ENCODE measurements around the gene SH3BGR.

DNA sequence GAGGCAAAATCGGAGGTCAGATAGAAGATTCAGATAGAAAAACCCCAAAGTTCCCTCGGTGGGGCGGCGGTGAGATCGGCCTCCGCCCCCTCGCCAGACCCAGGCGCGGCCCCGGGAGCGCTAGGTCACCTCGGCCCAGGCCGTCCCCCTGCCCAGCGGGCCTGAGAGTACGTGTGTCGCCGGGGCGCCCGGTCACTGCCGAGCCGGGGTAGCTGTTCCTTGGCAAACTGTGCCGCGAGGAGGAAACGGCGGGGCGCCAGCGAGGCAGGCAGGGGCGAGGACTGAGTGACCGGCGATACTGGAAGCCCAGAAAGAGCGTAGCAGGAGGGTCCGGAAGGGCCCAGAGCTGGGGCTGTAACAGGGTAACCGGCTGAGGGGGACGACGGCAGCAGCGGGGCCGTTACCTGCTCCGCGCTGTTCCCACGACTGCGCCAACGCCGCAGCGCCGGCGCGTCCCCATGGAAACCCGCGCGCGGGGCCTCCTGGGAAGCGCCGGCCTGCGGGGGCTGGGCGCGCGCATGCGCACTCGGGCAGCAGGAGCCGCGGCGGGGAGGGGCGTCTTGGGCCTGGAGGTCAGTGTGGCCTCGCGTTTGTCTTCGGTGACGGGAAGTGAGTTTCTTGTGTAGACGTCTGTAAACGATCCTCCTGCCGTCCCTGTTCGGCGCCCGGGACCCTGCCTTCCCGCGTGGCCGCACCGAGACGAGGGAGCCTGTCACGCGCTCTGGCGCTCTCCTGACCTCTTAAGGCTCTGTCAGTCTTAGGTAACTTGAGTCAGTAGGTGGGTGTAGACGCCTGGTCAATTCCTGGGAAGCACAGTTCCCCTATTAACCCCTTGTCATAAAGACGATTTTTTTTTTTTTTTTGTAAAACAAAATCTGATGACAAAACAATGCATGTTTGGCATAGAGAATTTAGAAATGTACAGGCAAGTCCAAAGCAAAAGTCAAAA, 6.2 kb upstream of the SH3BGR start, which contains the start of gene LCA5L:
- no peak for TF ChIP-seq EZH2phosphoT487 (IDR thresholded peaks at IDR 0.05; ENCODE audit: borderline replicate concordance, low read length)
- no peak for TF ChIP-seq CTCF (IDR thresholded peaks at IDR 0.05; ENCODE audit: low read depth, low read length, poor library complexity, severe bottlenecking)
